Muscle of leg (tissue), 11 donors: Measurements from ENCODE around the gene INTS6. TPM values are rescaled to one million over a fixed set of nuclear protein-coding genes. Genes with fewer than 3 reads are reported as not detected.

Source experiments
- DNase-seq: peaks from one replicate; pipeline ENCODE4 v3.0.0; 2013
- H3K27ac ChIP-seq: one replicate; pipeline ENCODE4 v1.5.1; 2013; ENCODE audit warnings: mild to moderate bottlenecking, low read length, control low read depth
- H3K27me3 ChIP-seq: one replicate; pipeline ENCODE4 v1.6.1; 2013; ENCODE audit warnings: low read length; ENCODE audit not compliant: control insufficient read depth, insufficient read depth
- H3K36me3 ChIP-seq: one replicate; pipeline ENCODE4 v1.6.1; 2013; ENCODE audit warnings: low read length; ENCODE audit not compliant: control insufficient read depth, insufficient read depth
- H3K4me1 ChIP-seq: one replicate; pipeline ENCODE4 v1.6.1; 2013; ENCODE audit warnings: low read length; ENCODE audit not compliant: control insufficient read depth, insufficient read depth
- H3K4me3 ChIP-seq: one replicate; pipeline ENCODE4 v1.5.1; 2013; ENCODE audit warnings: low read length, control low read depth
- H3K9me3 ChIP-seq: replicated peaks from 2 replicates; pipeline ENCODE4 v1.6.1; 2013; ENCODE audit warnings: low read depth, low read length; ENCODE audit not compliant: control insufficient read depth
- whole genome bisulfite sequencing: methylation state at CpG from one replicate; pipeline ENCODE4 v1.1.5; 2013; ENCODE audit warnings: missing lambda C conversion rate; ENCODE audit not compliant: insufficient coverage; 5-methylcytosine and 5-hydroxymethylcytosine counted together
- polyA plus RNA-seq, 8 donors: library from polyadenylated mRNA; unstranded; fragments of 120-200 nt; gene quantifications; one replicate each; pipeline versions ENCODE4 v1.2.1 to v1.2.3, GENCODE V29; 2013; ENCODE audit warnings: inconsistent platforms in 1 of 8, low replicate concordance in 1 of 8; ENCODE audit not compliant: insufficient read length in 8 of 8, insufficient read depth in 1 of 8
- total RNA-seq: library from RNA; stranded (reverse); fragments of 120-200 nt; gene quantifications from one replicate; pipeline ENCODE4 v1.2.4, GENCODE V29; 2013

The INTS6 gene
- total and polyA plus RNA-seq, 9 donors, result 16.9 to 27.7 (median 20.1) TPM

DNA sequence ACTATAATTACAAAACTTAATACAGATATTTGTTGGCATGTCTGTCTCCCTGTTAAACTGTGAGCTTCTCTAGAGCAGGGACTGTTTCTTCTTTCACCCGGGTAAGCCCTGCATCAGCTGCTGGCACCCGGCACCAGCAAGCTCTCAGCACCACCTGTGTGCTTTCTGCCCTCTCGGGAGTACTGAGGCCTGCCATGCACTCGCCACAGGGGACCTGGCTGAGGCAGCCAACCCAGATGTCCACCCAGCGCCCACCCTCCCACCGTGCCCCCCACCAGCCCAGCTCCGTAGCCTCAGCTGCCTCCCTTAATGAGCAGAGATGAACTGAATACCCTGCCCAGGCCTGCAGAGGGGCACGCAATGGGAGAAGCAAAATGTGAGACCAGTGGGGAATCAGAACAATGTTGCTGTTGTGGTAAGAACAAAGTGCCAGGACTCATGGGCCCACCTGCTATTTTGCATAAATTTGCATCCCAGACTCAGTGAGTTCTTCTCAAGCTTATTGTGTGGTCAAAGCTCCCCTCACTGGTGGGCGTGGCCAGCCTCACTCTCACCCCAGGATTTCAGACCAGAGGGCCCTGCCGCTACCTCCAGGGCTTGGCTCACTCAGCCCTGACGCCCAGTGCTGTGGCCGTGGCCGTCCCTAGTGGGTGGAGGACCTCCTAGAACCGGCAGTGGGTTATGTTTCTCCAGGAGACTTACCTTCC, 128.0 kb downstream of the INTS6 start:
- Histone ChIP-seq H3K27me3 (no peaks in the 10 kb centered on the region), H3K4me3 (no peak overlapping the region), H3K4me1 (no peaks in the 10 kb centered on the region), H3K27ac (no peak overlapping the region), H3K9me3 (no peaks in the 10 kb centered on the region), H3K36me3 (no peaks in the 10 kb centered on the region)
- 83% methylated on average over 5 of the region's 14 CpGs for WGBS
- DNase-seq, result no peak

GRCh38 chr13:51323824-51324511, 128.9 kb downstream of the INTS6 start:
- no peaks in the 10 kb centered on the region for H3K27me3 ChIP-seq
- H3K36me3 ChIP-seq, result no peaks in the 10 kb centered on the region
- 43% methylated on average over 1 of the region's 5 CpGs for WGBS
- no peak for DNase-seq
- no peaks in the 10 kb centered on the region for H3K9me3 ChIP-seq
- H3K4me3 ChIP-seq, result no peak overlapping the region
- no peak overlapping the region for H3K27ac ChIP-seq
- no peaks in the 10 kb centered on the region for H3K4me1 ChIP-seq

- WGBS, result 89% methylated on average over 3 of the region's 3 CpGs
- no peak for DNase-seq
Measured at GRCh38 chr13:51322826-51323225, 130.0 kb downstream of the INTS6 start.

GRCh38 chr13:51321836-51322235, 131.0 kb downstream of the INTS6 start:
- Histone ChIP-seq H3K4me3 (no peak overlapping the region), H3K27me3 (no peaks in the 10 kb centered on the region), H3K36me3 (no peaks in the 10 kb centered on the region), H3K27ac (no peak overlapping the region), H3K9me3 (no peaks in the 10 kb centered on the region), H3K4me1 (no peaks in the 10 kb centered on the region)
- DNase-seq, result no peak
- no CpG with 5 or more reads among the region's 2 CpGs for WGBS

More at GRCh38 chr13:51322826-51323225, 130.0 kb downstream of the INTS6 start:
- H3K4me3 ChIP-seq, result no peak overlapping the region
- no peaks in the 10 kb centered on the region for H3K9me3 ChIP-seq
- H3K4me1 ChIP-seq, result no peaks in the 10 kb centered on the region
- H3K27me3 ChIP-seq, result no peaks in the 10 kb centered on the region
- H3K36me3 ChIP-seq, result no peaks in the 10 kb centered on the region
- no peak overlapping the region for H3K27ac ChIP-seq

GRCh38 chr13:51318876-51319275, 134.0 kb downstream of the INTS6 start:
- no peaks in the 10 kb centered on the region for H3K9me3 ChIP-seq
- WGBS, result 93% methylated on average over 2 of the region's 3 CpGs
- no peaks in the 10 kb centered on the region for H3K36me3 ChIP-seq
- no peak overlapping the region for H3K4me3 ChIP-seq
- no peak for DNase-seq
- H3K4me1 ChIP-seq, result peaks cover 15% of the 10 kb centered on the region
- no peak overlapping the region for H3K27ac ChIP-seq
- H3K27me3 ChIP-seq, result no peaks in the 10 kb centered on the region

DNA sequence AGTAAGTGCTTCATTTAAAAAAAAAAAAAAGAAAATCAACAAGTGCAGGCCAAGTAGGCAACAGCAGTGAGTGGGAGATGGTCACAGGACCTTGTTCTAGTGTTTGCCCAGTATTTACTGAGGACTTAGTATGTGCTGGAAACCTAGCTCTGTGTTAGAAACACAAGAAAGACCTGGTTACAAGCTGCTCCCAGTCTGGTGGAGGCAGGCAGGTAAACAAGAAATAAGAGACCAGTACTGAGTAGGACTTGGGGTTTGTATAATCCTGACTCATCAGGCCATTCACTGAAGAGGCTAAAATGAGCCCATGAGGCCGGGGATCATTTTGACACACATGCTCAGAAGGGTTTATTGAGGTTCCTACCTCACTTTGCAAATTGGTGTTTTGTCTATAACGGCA, 134.8 kb downstream of the INTS6 start:
- Histone ChIP-seq H3K4me1 (peaks cover 15% of the 10 kb centered on the region), H3K36me3 (no peaks in the 10 kb centered on the region), H3K9me3 (no peaks in the 10 kb centered on the region), H3K27ac (no peak overlapping the region), H3K27me3 (no peaks in the 10 kb centered on the region), H3K4me3 (no peak overlapping the region)
- 79% methylated on average over 2 of the region's 2 CpGs for WGBS
- no peak for DNase-seq

GRCh38 chr13:51317262-51317661, 135.6 kb downstream of the INTS6 start:
- no peak overlapping the region for H3K4me3 ChIP-seq
- WGBS, result no CpG with 5 or more reads among the region's 1 CpG
- no peaks in the 10 kb centered on the region for H3K27me3 ChIP-seq
- peaks cover 15% of the 10 kb centered on the region for H3K4me1 ChIP-seq
- no peak for DNase-seq
- H3K27ac ChIP-seq, result no peak overlapping the region
- H3K36me3 ChIP-seq, result no peaks in the 10 kb centered on the region
- no peaks in the 10 kb centered on the region for H3K9me3 ChIP-seq

DNA sequence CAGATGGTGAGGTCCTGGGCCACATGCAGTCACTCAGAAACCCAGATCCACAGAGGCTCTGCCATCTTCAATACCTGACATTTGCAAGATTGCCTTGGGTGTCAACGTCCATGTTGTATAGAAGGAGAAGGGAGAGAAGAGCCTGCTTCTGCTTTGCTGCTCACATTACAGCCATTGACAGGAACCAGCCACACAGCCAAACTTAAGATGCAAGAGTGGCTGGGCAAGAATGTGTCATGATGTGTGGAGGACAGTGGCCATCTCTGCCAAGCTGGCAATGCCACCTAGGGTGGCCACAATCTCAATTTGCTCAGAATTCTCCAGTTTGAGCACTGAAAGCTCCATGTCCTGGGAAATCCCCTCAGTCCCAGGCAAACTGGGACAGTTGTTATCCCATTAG, 139.2 kb downstream of the INTS6 start:
- WGBS, result no CpG with 5 or more reads among the region's 1 CpG
- H3K9me3 ChIP-seq, result peaks cover 3% of the 10 kb centered on the region
- H3K27me3 ChIP-seq, result no peaks in the 10 kb centered on the region
- H3K27ac ChIP-seq, result no peak overlapping the region
- H3K36me3 ChIP-seq, result no peaks in the 10 kb centered on the region
- DNase-seq, result no peak
- peaks cover 15% of the 10 kb centered on the region for H3K4me1 ChIP-seq
- no peak overlapping the region for H3K4me3 ChIP-seq

- 77% methylated on average over 3 of the region's 5 CpGs for WGBS
- Histone ChIP-seq H3K36me3 (no peaks in the 10 kb centered on the region), H3K9me3 (peaks cover 3% of the 10 kb centered on the region), H3K4me3 (no peak overlapping the region), H3K27ac (no peak overlapping the region), H3K27me3 (no peaks in the 10 kb centered on the region), H3K4me1 (peaks cover 15% of the 10 kb centered on the region)
- no peak for DNase-seq
Measured at GRCh38 chr13:51311957-51312520, 140.8 kb downstream of the INTS6 start.
